Large intestine (tissue), 12 donors: ENCODE data around the gene RPTN. TPM values are rescaled to one million over a fixed set of nuclear protein-coding genes. Genes with fewer than 3 reads are reported as not detected.

Experiments used
- DNase-seq, 2 donors: peaks; one replicate each; pipeline versions ENCODE4 v3.0.0 to v3.0.0-alpha.2; 2013
- H3K27ac ChIP-seq: one replicate; pipeline ENCODE4 v1.5.1; 2013; ENCODE audit warnings: low read length
- H3K27me3 ChIP-seq: 2 replicates; pipeline ENCODE4 v1.6.1; 2013; ENCODE audit warnings: low read length; ENCODE audit not compliant: control insufficient read depth, insufficient read depth
- H3K36me3 ChIP-seq: 2 replicates; pipeline ENCODE4 v1.6.1; 2013; ENCODE audit warnings: low read length; ENCODE audit not compliant: control insufficient read depth, insufficient read depth
- H3K4me1 ChIP-seq: one replicate; pipeline ENCODE4 v1.6.1; 2013; ENCODE audit warnings: low read length; ENCODE audit not compliant: control insufficient read depth, insufficient read depth
- H3K4me3 ChIP-seq: one replicate; pipeline ENCODE4 v1.5.1; 2013; ENCODE audit warnings: low read length
- H3K9me3 ChIP-seq: one replicate; pipeline ENCODE4 v1.6.1; 2013; ENCODE audit warnings: mild to moderate bottlenecking, low read depth, low read length, moderate library complexity; ENCODE audit not compliant: control insufficient read depth
- WGBS: methylation state at CpG from one replicate; pipeline ENCODE4 v1.1.5; 2013; ENCODE audit warnings: low lambda C conversion rate; ENCODE audit not compliant: insufficient coverage; 5-methylcytosine and 5-hydroxymethylcytosine counted together
- long read RNA-seq, 11 donors: transcript quantifications; one replicate each; lab custom pipeline, GENCODE V29; 2026
- polyA plus RNA-seq: library from polyadenylated mRNA; unstranded; fragments of 120-200 nt; gene quantifications from one replicate; pipeline ENCODE4 v1.2.1, GENCODE V29; 2013

RPTN gene, protein sequence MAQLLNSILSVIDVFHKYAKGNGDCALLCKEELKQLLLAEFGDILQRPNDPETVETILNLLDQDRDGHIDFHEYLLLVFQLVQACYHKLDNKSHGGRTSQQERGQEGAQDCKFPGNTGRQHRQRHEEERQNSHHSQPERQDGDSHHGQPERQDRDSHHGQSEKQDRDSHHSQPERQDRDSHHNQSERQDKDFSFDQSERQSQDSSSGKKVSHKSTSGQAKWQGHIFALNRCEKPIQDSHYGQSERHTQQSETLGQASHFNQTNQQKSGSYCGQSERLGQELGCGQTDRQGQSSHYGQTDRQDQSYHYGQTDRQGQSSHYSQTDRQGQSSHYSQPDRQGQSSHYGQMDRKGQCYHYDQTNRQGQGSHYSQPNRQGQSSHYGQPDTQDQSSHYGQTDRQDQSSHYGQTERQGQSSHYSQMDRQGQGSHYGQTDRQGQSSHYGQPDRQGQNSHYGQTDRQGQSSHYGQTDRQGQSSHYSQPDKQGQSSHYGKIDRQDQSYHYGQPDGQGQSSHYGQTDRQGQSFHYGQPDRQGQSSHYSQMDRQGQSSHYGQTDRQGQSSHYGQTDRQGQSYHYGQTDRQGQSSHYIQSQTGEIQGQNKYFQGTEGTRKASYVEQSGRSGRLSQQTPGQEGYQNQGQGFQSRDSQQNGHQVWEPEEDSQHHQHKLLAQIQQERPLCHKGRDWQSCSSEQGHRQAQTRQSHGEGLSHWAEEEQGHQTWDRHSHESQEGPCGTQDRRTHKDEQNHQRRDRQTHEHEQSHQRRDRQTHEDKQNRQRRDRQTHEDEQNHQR
- polyA plus RNA-seq: not detected
- long read RNA-seq, donor 1: 0 reads
- long read RNA-seq, donor 2: 0 reads
- long read RNA-seq, donor 3: 0 reads
- long read RNA-seq, donor 4: 0 reads
- long read RNA-seq, donor 5: 0 reads
- long read RNA-seq, donor 6: 0 reads
- long read RNA-seq, donor 7: 0 reads
- long read RNA-seq, donor 8: 0 reads
- long read RNA-seq, donor 9: 0 reads
- long read RNA-seq, donor 10: 0 reads
- long read RNA-seq, donor 11: 0 reads

DNA sequence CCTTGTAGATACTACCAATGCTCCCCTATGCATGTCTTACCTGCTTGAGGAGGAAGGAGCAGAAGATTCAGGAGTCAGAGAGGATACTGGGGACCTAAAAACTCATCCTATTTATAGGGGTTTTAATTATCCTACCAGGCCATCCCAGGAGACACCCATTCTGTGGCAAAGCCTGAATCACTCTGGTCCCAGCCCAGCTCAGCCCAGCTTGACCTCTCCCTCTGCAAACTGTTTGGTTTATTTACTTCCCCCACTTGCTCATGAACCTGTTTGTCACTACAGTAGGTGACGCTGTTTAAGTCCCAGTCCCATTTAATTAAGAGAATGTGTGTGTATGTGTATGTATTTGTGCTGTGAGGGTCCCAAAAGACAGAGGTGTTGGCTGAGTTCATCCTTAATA, at the start of gene RPTN:
Gene RPTN, minus strand, starts transcription at position 85 of the 400 bp plus-strand sequence. CDS start 1,339 bp downstream, outside the sequence.
- Histone ChIP-seq H3K4me3 (no peak within 1 kb of the TSS), H3K27ac (no peak within 1 kb of the TSS), H3K27me3 (no peaks in the 10 kb centered on the region), H3K36me3 (no peaks in the 10 kb centered on the region), H3K4me1 (peaks cover 15% of the 10 kb centered on the region), H3K9me3 (no peaks in the 10 kb centered on the region)
- no peak for DNase-seq
- no CpG with 5 or more reads among the region's 1 CpG for WGBS

DNA sequence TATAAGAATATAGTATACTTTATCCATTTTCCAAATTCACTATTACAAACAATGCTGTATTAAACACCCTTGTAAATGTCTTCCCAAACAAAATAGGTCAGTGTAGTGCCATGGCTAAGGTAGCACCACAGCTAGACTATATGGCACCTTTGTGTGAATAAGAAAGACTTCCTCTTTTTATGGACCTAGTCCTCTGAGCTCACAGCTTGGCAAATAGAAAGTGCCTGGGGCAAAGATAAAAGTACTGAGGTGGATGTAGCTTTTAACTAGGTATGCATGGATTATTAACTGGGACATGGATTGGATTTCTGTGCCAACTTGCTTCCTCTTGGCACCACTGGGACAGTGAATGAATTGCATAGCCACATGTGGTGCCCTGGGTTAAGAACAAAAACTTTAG, 40.0 kb upstream of the RPTN start:
- Histone ChIP-seq H3K36me3 (no peaks in the 10 kb centered on the region), H3K27me3 (no peaks in the 10 kb centered on the region), H3K27ac (no peak overlapping the region), H3K4me1 (no peaks in the 10 kb centered on the region), H3K4me3 (no peak overlapping the region), H3K9me3 (no peaks in the 10 kb centered on the region)
- DNase-seq: no peak

DNA sequence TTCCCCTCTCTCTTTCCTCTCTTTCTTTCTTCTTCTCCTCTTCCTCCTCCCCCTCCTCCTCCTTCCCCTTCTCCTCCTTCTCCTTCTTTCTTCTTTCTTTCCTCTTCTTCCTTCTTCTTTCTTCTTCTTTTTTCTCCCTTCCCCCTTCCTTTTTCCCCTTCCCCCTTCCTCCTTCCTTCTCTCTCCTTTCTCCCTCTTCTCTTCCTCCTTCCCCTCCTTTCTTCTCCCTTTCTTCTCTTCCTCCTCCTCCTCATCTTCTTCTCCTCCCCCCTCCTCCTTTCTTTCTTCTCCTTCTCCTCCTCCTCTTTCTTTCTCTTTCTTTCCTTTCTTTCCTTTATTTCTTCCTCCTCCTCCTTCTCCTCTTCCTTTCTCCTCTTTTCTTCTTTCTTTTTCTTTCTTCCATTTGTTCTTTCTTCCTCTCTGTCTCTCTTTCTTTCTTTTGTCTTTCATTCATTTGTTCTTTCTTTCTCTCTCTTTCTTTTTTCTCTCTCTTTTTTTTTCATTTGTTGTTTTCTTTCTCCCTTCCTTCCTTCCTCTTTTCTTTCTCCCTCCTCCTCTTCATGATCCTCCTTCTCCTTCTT, 38.4 kb upstream of the RPTN start:
- Histone ChIP-seq H3K27me3 (no peaks in the 10 kb centered on the region), H3K4me1 (no peaks in the 10 kb centered on the region), H3K4me3 (no peak overlapping the region), H3K36me3 (no peaks in the 10 kb centered on the region), H3K9me3 (no peaks in the 10 kb centered on the region), H3K27ac (no peak overlapping the region)
- DNase-seq: no peak

DNA sequence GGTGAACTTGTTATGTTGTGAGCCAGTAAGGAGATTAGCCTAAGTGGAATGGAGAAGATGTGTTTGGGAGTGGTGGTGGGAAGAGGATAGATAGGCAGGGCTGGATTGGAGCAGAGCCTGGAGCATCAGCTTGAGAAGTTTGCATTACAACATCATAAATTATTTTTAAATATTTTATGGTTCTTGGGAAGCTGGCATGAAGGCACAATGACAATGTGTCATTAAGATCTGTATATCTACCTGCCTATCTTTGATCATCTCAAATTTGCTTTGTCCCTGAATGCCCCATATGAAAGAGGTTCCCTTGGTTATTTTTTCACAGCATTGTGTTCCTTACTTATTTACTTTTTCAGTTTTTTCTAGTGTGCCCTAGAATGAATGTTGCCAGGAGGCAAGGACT, 32.7 kb upstream of the RPTN start:
- no peaks in the 10 kb centered on the region for H3K36me3 ChIP-seq

GRCh38 chr1:152191260-152191659, 32.2 kb upstream of the RPTN start:
- Histone ChIP-seq H3K9me3 (no peaks in the 10 kb centered on the region), H3K27me3 (peaks cover 6% of the 10 kb centered on the region), H3K27ac (no peak overlapping the region), H3K4me1 (no peaks in the 10 kb centered on the region), H3K36me3 (no peaks in the 10 kb centered on the region), H3K4me3 (no peak overlapping the region)
- 70% methylated on average over 2 of the region's 5 CpGs for WGBS
- DNase-seq: no peak

More for the DNA sequence above, 32.7 kb upstream of the RPTN start:
- Histone ChIP-seq H3K4me3 (no peak overlapping the region), H3K27ac (no peak overlapping the region), H3K27me3 (peaks cover 6% of the 10 kb centered on the region), H3K9me3 (no peaks in the 10 kb centered on the region), H3K4me1 (no peaks in the 10 kb centered on the region)
- DNase-seq: no peak

- Histone ChIP-seq H3K4me3 (no peak overlapping the region), H3K27me3 (peaks cover 6% of the 10 kb centered on the region), H3K36me3 (no peaks in the 10 kb centered on the region), H3K4me1 (no peaks in the 10 kb centered on the region), H3K27ac (no peak overlapping the region), H3K9me3 (no peaks in the 10 kb centered on the region)
- no CpG with 5 or more reads among the region's 2 CpGs for WGBS
- no peak for DNase-seq
Measured at GRCh38 chr1:152190589-152190988, 31.6 kb upstream of the RPTN start.

DNA sequence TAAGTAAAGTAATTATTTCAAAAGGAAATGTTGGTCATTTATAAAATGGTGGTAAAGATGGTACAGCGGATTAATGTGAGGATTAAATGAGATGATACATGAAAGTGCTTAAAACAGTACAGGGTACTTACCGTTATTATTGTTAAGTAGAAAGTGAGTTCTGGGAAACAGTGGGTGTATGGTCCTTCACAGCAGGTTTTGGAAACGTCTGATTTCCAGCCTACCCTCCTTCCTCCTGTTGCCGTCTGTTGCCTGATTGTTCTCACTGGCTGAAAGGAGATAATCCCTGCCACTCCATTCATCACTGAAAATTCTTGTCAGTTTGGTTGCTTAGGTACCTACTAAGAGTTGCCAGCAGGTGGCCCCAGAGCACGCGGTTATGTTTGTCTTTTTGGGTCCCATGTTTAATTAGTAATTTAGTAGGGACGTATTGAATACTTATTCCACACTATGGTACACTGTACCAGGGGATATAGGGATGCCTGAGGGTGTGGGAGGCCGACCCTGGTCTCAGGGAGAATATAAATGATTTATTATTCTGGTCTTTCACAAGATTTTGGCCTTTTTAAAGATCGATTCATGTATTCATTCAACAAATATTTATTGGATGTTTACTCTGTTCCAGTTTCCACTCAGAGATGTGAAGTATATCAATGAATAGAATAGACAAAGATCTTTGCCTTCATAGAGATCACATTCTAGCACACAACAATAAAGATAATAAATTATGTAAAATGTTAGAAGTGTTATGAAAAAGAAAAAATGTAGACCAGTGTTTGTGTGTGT, 30.8 kb upstream of the RPTN start:
- H3K4me3 ChIP-seq: peak overlapping the region; percentile 62
- 100% methylated on average over 1 of the region's 9 CpGs for WGBS

GRCh38 chr1:152188673-152189591, 29.9 kb upstream of the RPTN start:
- peak overlapping the region; percentile 62 for H3K4me3 ChIP-seq
- WGBS: 10% methylated on average over 4 of the region's 62 CpGs
- no peaks in the 10 kb centered on the region for H3K4me1 ChIP-seq
- no peaks in the 10 kb centered on the region for H3K36me3 ChIP-seq
- peak; percentile 35 to 79 for DNase-seq
- H3K27ac ChIP-seq: peak overlapping the region; percentile 24
- H3K9me3 ChIP-seq: no peaks in the 10 kb centered on the region
- H3K27me3 ChIP-seq: peaks cover 6% of the 10 kb centered on the region

More for the DNA sequence above, 30.8 kb upstream of the RPTN start:
- Histone ChIP-seq H3K36me3 (no peaks in the 10 kb centered on the region), H3K4me1 (no peaks in the 10 kb centered on the region), H3K9me3 (no peaks in the 10 kb centered on the region), H3K27ac (no peak overlapping the region), H3K27me3 (peaks cover 6% of the 10 kb centered on the region)
- peak in 1 of 2 donors; percentile 65 for DNase-seq

DNA sequence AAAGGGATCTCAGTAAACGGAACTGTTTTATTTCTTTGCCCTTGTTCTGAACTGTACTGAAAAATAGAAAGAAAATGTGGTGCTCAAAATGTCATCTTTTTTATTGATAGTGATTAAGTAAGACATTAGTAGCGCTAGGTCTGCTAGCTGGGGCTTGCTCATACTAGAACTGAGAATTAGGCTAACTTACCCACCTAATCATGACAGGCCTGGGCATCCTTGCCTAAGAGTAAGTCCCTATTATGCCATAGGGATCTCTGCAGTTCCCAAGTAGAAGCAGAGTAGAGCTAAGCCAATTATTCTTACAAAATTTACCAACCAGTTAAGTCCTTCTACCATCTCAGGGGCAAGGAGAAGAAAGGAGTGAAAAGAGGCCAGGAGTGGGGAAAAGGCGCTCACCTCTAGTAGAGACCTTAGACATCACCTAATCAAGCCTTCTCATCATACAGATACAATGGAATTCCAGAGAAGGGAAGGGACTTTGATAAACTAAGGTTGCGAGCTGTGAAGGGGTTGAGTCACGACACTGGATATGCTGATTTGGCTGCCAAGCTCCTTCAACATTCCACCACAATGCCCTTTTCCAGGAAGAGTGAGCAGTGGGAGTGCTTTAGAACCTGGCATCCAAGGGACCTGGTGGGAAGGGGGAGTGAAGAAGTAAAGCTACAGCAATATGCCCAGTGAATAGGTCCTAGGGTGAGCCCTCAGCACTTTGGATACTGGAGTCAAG, 27.7 kb upstream of the RPTN start:
- no peak overlapping the region for H3K4me3 ChIP-seq
- peaks cover 6% of the 10 kb centered on the region for H3K27me3 ChIP-seq
- WGBS: 100% methylated on average over 1 of the region's 5 CpGs
- no peak for DNase-seq
- no peaks in the 10 kb centered on the region for H3K9me3 ChIP-seq
- no peak overlapping the region for H3K27ac ChIP-seq
- H3K36me3 ChIP-seq: no peaks in the 10 kb centered on the region
- no peaks in the 10 kb centered on the region for H3K4me1 ChIP-seq
